CD4-positive, alpha-beta memory T cell (primary cell): ENCODE data around the gene TET1. TPM values are rescaled to one million over a fixed set of nuclear protein-coding genes. Genes with fewer than 3 reads are reported as not detected.

Experiments
- CTCF ChIA-PET: fragments of 350-600 bp; sonication (Branson Sonifier 250); formaldehyde crosslinking; loops from one replicate; lab custom pipeline; 2021; ENCODE audit warnings: inconsistent platforms; ENCODE audit not compliant: partially characterized antibody; lab: Charles Lee
- POLR2A ChIA-PET: fragments of 350-600 bp; sonication (Branson Sonifier 250); formaldehyde crosslinking; loops from one replicate; lab custom pipeline; 2021; ENCODE audit not compliant: partially characterized antibody; lab: Charles Lee
- DNase-seq, 5 donors: peaks; one replicate each; pipeline versions ENCODE4 v3.0.0 to v3.0.0-alpha.2; 2020 to 2022; ENCODE audit warnings: mixed read lengths in 1 of 5
- H3K27ac ChIP-seq: one replicate; pipeline ENCODE4 v1.7.0; 2013; ENCODE audit warnings: low read depth, low read length
- H3K27me3 ChIP-seq: 2 replicates; pipeline ENCODE4 v1.7.0; 2013; ENCODE audit warnings: mild to moderate bottlenecking, low read length, moderate library complexity; ENCODE audit not compliant: insufficient read depth
- H3K36me3 ChIP-seq: 2 replicates; pipeline ENCODE4 v1.7.0; 2013; ENCODE audit warnings: mild to moderate bottlenecking, low read length, moderate library complexity; ENCODE audit not compliant: insufficient read depth
- H3K4me1 ChIP-seq: 2 replicates; pipeline ENCODE4 v1.7.0; 2013; ENCODE audit warnings: mild to moderate bottlenecking, low read length, moderate library complexity; ENCODE audit not compliant: insufficient read depth
- H3K4me3 ChIP-seq, 2 donors: one replicate each; pipeline ENCODE4 v1.7.0; 2013; ENCODE audit warnings: low read length in 2 of 2, mild to moderate bottlenecking in 1 of 2
- H3K9me3 ChIP-seq, 2 donors: one replicate each; pipeline ENCODE4 v1.7.0; 2013; ENCODE audit warnings: low read length in 2 of 2, control low read depth in 1 of 2; ENCODE audit not compliant: control insufficient read depth in 1 of 2
- H3K27ac Mint-ChIP-seq, 7 donors: one replicate each; pipeline ENCODE4 v1.8.0; 2020 to 2021; ENCODE audit warnings: mixed read lengths in 7 of 7, mild to moderate bottlenecking in 6 of 7, inconsistent platforms in 3 of 7, moderate library complexity in 3 of 7
- H3K27me3 Mint-ChIP-seq, 2 donors: one replicate each; pipeline ENCODE4 v1.8.0; 2020 to 2021; ENCODE audit warnings: mixed read lengths in 2 of 2
- H3K36me3 Mint-ChIP-seq, 2 donors: one replicate each; pipeline ENCODE4 v1.8.0; 2020 to 2021; ENCODE audit warnings: mixed read lengths in 2 of 2, inconsistent platforms in 1 of 2, mild to moderate bottlenecking in 1 of 2
- H3K4me1 Mint-ChIP-seq, 4 donors: one replicate each; pipeline ENCODE4 v1.8.0; 2020 to 2021; ENCODE audit warnings: mixed read lengths in 4 of 4, mild to moderate bottlenecking in 1 of 4
- H3K4me3 Mint-ChIP-seq, 8 donors: one replicate each; pipeline ENCODE4 v1.8.0; 2020 to 2021; ENCODE audit warnings: mixed read lengths in 8 of 8, mild to moderate bottlenecking in 7 of 8, moderate library complexity in 6 of 8, inconsistent platforms in 3 of 8
- H3K9me3 Mint-ChIP-seq, 8 donors: one replicate each; pipeline ENCODE4 v1.8.0; 2020 to 2021; ENCODE audit warnings: mixed read lengths in 8 of 8, mild to moderate bottlenecking in 5 of 8, inconsistent platforms in 3 of 8, moderate library complexity in 1 of 8
- intact Hi-C: fragments of 100-400 bp; cut with micrococcal nuclease; formaldehyde crosslinking; loops from one replicate; pipeline ENCODE4 v1.15.1; 2023
- polyA plus RNA-seq, 2 donors: library from polyadenylated mRNA; unstranded; fragments of 300-500 nt; fragmentation: Illumina TruSeq; gene quantifications; one replicate each; pipeline ENCODE4 v1.2.3, GENCODE V29; 2021
- total RNA-seq, 2 experiments: library from RNA; stranded (reverse); gene quantifications; one replicate each; pipeline ENCODE4 v1.2.3, GENCODE V29; 2021

The TET1 gene
- total and polyA plus RNA-seq, 4 experiments from 2014 or later = 0.71 to 1.5 (median 1.2) TPM

DNA sequence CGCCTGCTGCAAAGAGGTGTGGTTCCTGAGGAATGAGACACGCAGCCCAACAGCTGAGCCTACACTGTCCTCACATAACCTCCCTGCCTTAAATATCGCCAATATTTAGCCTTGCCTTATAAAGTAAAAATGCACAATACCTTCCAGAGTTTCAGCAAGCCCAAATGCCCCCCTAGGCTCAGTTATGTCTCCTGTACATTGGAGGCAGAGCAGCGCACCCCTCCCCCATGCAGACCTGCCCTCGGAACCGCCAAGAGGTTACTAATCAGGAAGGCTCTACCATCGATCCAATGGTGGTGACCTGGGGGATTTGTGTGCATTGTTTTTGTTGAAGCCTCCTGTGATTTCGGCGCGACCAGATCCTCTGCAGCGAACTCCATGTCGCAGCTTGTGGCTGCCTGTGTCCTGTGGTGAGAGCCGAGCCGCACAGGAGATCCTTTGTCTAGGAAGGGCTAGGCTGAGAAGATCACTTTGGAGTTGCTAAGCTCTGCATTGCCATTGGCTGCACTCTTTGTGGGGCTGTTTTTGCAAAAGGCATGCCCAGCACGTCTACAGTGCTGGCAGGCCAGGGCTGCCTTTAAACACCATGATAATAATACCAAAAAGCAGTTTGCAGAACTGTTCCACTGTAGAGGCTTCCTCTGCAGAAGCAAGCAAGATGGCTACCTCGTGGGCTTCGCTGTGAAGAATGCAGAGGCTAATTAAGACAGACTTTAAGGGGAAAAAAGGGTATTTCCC, 40.1 kb downstream of the TET1 start:
- H3K9me3 ChIP-seq = no peaks in the 10 kb centered on the region
- CTCF ChIA-PET = interaction anchor here (1.1 to 1.9 kb wide), 2 partner anchors 9 to 50 kb away, joined by 3 to 8 read pairs; no protein-coding TSS in a partner anchor
- POLR2A ChIA-PET = interaction anchor here (0.7 to 2.0 kb wide), 8 partner anchors 11 to 389 kb away, joined by 3 to 9 read pairs (median 6); partner anchors contain the start of genes HNRNPH3, KIFBP and TET1
- H3K9me3 Mint-ChIP-seq = no peaks in the 10 kb centered on the region
- peak overlapping the region; percentile 27 for H3K27ac ChIP-seq
- intact Hi-C loops = loop anchor here (1.0 kb wide), 1 partner anchor 40 kb away; the partner anchor contains the start of gene TET1
- H3K27ac Mint-ChIP-seq = peak overlapping the region; percentile 47 to 88 (median 85)
- no peaks in the 10 kb centered on the region for H3K27me3 ChIP-seq
- no peaks in the 10 kb centered on the region for H3K27me3 Mint-ChIP-seq
- no peaks in the 10 kb centered on the region for H3K36me3 ChIP-seq
- peak; percentile 47 to 66 (median 56) for DNase-seq
- peaks cover 29% of the 10 kb centered on the region for H3K4me1 ChIP-seq
- H3K4me1 Mint-ChIP-seq = peaks cover 22 to 42% (median 33%) of the 10 kb centered on the region in 4 donors
- peaks cover 9 to 14% of the 10 kb centered on the region in 2 donors for H3K36me3 Mint-ChIP-seq
- peak overlapping the region; percentile 87 to 96 (median 93) for H3K4me3 Mint-ChIP-seq
- peak overlapping the region; percentile 67 to 72 for H3K4me3 ChIP-seq

DNA sequence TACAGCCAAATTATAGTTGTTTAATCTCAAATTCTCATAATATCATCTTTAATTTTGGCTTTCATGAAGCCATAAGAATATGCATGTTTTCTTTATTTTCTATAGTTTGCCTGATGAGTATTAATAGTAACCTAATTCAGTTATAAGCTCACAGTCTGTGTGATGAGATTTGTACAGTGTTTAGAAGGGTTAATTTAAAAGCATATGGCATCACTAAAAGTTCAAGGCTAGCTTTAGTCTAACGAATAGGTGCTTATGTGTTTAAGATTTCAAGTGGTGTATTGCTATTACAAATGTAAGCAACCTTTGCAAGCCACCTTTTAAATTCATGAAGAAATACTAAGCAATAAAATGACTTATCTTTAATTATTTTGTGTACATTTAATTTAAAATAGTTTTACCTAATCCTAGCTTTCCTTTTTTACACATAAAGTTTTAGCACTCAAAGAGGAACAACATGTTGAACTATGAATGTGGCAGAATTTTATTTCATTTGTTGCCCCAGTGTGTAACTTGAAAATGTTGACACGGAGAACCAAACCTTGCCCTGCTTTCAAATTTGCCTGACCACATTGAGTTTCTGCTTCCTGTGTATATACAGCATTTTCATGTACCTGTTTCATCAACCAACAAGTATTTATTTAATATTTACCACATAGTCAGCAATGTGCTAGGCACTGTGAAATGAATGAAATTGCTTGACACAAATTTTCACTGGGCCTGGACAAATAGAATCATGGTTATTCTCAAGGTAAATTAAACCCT, 41.5 kb downstream of the TET1 start:
- intact Hi-C loops = no loop called here
- peak overlapping the region in 2 of 7 donors; percentile 3 to 15 for H3K27ac Mint-ChIP-seq

DNA sequence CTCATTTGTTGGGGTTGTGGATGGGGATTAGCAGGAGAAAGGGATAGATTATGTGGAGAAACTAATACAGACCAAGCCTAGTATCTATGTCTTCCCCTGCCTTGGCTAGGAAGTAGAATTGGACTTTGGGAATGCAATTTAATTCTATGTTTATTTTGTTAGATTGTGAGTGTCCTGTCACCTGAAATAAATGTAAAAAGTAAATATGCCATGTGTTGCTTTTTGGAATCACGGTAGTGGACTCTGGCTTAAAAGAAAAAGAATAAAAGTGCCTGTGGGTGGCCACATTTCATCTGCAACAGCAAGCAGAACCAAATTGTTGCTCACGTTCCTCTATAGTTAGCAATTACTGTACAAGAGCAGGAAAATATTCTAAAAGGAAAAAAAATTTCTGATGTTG, 42.3 kb downstream of the TET1 start:
- H3K36me3 Mint-ChIP-seq = peaks cover 9 to 17% of the 10 kb centered on the region in 2 donors

More for the DNA sequence above, 41.5 kb downstream of the TET1 start:
- Histone ChIP-seq H3K4me1 (peaks cover 29% of the 10 kb centered on the region), H3K27me3 (no peaks in the 10 kb centered on the region), H3K9me3 (no peaks in the 10 kb centered on the region), H3K36me3 (no peaks in the 10 kb centered on the region), H3K27ac (no peak overlapping the region), H3K4me3 (peak overlapping the region in 1 of 2 donors; percentile 72)
- Mint-ChIP-seq H3K4me3 (peak overlapping the region in 7 of 8 donors; percentile 80 to 95 (median 91)), H3K9me3 (no peaks in the 10 kb centered on the region), H3K36me3 (peaks cover 9 to 17% of the 10 kb centered on the region in 2 donors), H3K4me1 (peaks cover 22 to 42% (median 33%) of the 10 kb centered on the region in 4 donors), H3K27me3 (no peaks in the 10 kb centered on the region)
- ChIA-PET POLR2A (interaction anchor here (1.0 to 2.0 kb wide), 6 partner anchors 13 to 270 kb away, joined by 3 to 9 read pairs (median 4); partner anchors contain the start of genes HNRNPH3 and TET1), CTCF (interaction anchor here (1.9 kb wide), 1 partner anchor 51 kb away, joined by 8 read pairs; no protein-coding TSS in a partner anchor)
- no peak for DNase-seq

DNA sequence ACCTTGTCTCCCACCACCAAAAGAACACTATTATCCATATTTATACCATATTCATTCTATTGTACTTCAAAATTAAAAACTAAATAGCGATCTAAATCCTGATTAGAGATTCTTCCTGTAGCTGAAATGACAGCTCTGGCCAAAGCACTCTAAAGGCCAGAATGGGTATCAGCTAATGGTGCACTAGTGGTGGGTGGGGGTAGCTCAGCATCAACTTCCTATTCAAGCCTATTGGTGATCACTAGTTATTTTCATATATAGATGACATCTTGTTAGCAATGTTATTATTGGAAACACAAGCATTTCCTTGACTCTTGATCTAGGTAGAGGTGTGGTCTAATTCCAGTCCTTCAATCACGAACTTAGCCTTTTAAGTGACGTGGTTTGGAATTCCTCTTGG, 43.6 kb downstream of the TET1 start:
- Histone ChIP-seq H3K36me3 (no peaks in the 10 kb centered on the region), H3K9me3 (no peaks in the 10 kb centered on the region), H3K27me3 (no peaks in the 10 kb centered on the region), H3K27ac (no peak overlapping the region), H3K4me1 (peaks cover 29% of the 10 kb centered on the region), H3K4me3 (no peak overlapping the region)
- peaks cover 20 to 42% (median 33%) of the 10 kb centered on the region in 4 donors for H3K4me1 Mint-ChIP-seq
- POLR2A ChIA-PET = no interaction called here
- no peak overlapping the region for H3K27ac Mint-ChIP-seq
- DNase-seq = no peak
- H3K36me3 Mint-ChIP-seq = peaks cover 9 to 17% of the 10 kb centered on the region in 2 donors
- no peaks in the 10 kb centered on the region for H3K27me3 Mint-ChIP-seq
- no peaks in the 10 kb centered on the region for H3K9me3 Mint-ChIP-seq
- CTCF ChIA-PET = interaction anchor here (2.5 kb wide), 1 partner anchor 52 kb away, joined by 5 read pairs; no protein-coding TSS in a partner anchor
- no peak overlapping the region for H3K4me3 Mint-ChIP-seq
- intact Hi-C loops = no loop called here

More for the DNA sequence above, 42.3 kb downstream of the TET1 start:
- Histone ChIP-seq H3K9me3 (no peaks in the 10 kb centered on the region), H3K27ac (no peak overlapping the region), H3K4me1 (peaks cover 29% of the 10 kb centered on the region), H3K36me3 (no peaks in the 10 kb centered on the region), H3K4me3 (no peak overlapping the region), H3K27me3 (no peaks in the 10 kb centered on the region)
- H3K4me1 Mint-ChIP-seq = peaks cover 22 to 42% (median 33%) of the 10 kb centered on the region in 4 donors
- peak overlapping the region in 5 of 8 donors; percentile 25 to 68 (median 45) for H3K4me3 Mint-ChIP-seq
- intact Hi-C loops = no loop called here
- DNase-seq = no peak
- H3K27ac Mint-ChIP-seq = peak overlapping the region in 2 of 7 donors; percentile 3 to 15
- no peaks in the 10 kb centered on the region for H3K9me3 Mint-ChIP-seq
- H3K27me3 Mint-ChIP-seq = no peaks in the 10 kb centered on the region
- POLR2A ChIA-PET = no interaction called here
- CTCF ChIA-PET = interaction anchor here (2.5 kb wide), 1 partner anchor 51 kb away, joined by 5 read pairs; no protein-coding TSS in a partner anchor

DNA sequence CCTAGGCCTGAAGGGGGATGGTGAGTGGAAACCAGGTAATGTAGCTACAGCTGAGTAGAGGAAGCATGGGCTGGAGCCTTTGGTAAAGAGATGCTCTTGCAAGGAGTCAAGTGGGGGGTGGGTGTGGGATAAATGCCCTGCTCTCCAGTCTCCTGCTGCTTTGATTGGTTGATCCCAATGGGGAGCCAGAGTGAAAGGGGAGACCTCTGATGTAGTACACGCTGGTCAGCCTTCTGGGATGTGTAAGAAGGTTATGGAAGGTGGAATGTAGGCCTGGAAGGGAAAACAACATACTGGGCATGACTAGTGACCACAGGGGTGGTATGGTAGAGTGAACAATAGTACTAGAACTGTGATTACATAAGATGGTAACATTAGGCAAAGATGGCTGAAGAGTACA, 44.3 kb downstream of the TET1 start:
- ChIA-PET POLR2A (no interaction called here), CTCF (interaction anchor here (2.5 kb wide), 1 partner anchor 53 kb away, joined by 5 read pairs; no protein-coding TSS in a partner anchor)
- Mint-ChIP-seq H3K27ac (no peak overlapping the region), H3K4me1 (peaks cover 20 to 41% (median 30%) of the 10 kb centered on the region in 4 donors), H3K36me3 (peaks cover 9 to 17% of the 10 kb centered on the region in 2 donors), H3K27me3 (no peaks in the 10 kb centered on the region), H3K9me3 (no peaks in the 10 kb centered on the region), H3K4me3 (peak overlapping the region in 1 of 8 donors; percentile 30)
- intact Hi-C loops = no loop called here
- H3K36me3 ChIP-seq = no peaks in the 10 kb centered on the region
- no peak for DNase-seq
- H3K4me3 ChIP-seq = no peak overlapping the region
- no peaks in the 10 kb centered on the region for H3K9me3 ChIP-seq
- no peaks in the 10 kb centered on the region for H3K27me3 ChIP-seq
- no peak overlapping the region for H3K27ac ChIP-seq
- H3K4me1 ChIP-seq = peaks cover 29% of the 10 kb centered on the region

DNA sequence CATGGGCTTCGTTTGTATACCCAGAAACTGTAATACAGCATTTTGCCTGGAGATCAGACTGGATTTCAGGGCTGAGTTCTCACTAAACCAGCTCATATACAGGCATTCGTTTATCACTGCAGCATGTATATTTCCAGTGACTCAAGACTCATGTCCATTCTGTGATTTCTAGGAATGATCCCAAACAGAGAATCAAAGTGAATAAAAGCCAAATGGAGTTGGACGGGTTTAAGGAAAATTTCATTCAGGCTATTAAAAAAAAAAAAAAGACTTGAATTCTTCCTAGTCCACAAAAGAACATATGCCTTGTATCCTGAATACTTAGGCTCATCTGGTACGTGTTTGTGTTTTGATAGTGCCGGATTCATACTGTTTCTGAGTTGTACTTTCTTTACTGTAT, 46.8 kb downstream of the TET1 start:
- H3K4me3 Mint-ChIP-seq = no peak overlapping the region
- H3K27me3 Mint-ChIP-seq = no peaks in the 10 kb centered on the region
- peaks cover 7 to 16% (median 9%) of the 10 kb centered on the region in 4 donors for H3K4me1 Mint-ChIP-seq
- H3K27ac Mint-ChIP-seq = no peak overlapping the region
- Histone ChIP-seq H3K4me1 (peaks cover 11% of the 10 kb centered on the region), H3K4me3 (no peak overlapping the region), H3K27me3 (no peaks in the 10 kb centered on the region), H3K9me3 (no peaks in the 10 kb centered on the region), H3K27ac (no peak overlapping the region), H3K36me3 (no peaks in the 10 kb centered on the region)
- CTCF ChIA-PET = interaction anchor here (0.9 to 1.6 kb wide), 2 partner anchors 9 to 12 kb away, joined by 3 to 4 read pairs; no protein-coding TSS in a partner anchor
- peaks cover 4 to 17% of the 10 kb centered on the region in 2 donors for H3K36me3 Mint-ChIP-seq
- no peaks in the 10 kb centered on the region for H3K9me3 Mint-ChIP-seq
- no peak for DNase-seq
- intact Hi-C loops = no loop called here
- POLR2A ChIA-PET = no interaction called here
